Kidney (tissue), 14 donors: ENCODE data around the gene ADIRF. TPM values are rescaled to one million over a fixed set of nuclear protein-coding genes. Genes with fewer than 3 reads are reported as not detected.
A peak's percentile ranks its signal among the peaks of the same experiment; 100 is the strongest.

Experiments used
- DNase-seq, 5 donors: peaks; one replicate each; pipeline ENCODE4 v3.0.0-alpha.2; 2013 to 2020
- FAIRE-seq: peaks from 2 replicates; lab custom pipeline; 2012; peaks lifted over from hg19 to GRCh38; lab: Jason Lieb, UNC
- H3K27ac ChIP-seq, 2 donors: one replicate each; pipeline ENCODE4 v1.7.0; 2013; ENCODE audit warnings: low read depth in 2 of 2, low read length in 2 of 2, inconsistent platforms in 1 of 2
- H3K27me3 ChIP-seq: one replicate; pipeline ENCODE4 v1.7.1; 2013; ENCODE audit warnings: low read length, inconsistent platforms; ENCODE audit not compliant: control insufficient read depth, insufficient read depth
- H3K36me3 ChIP-seq, 3 donors: one replicate each; pipeline versions ENCODE4 v1.7.0 to v1.7.1; 2013; ENCODE audit warnings: low read length in 3 of 3, control low read depth in 1 of 3, inconsistent platforms in 1 of 3; ENCODE audit not compliant: insufficient read depth in 3 of 3, control insufficient read depth in 2 of 3
- H3K4me1 ChIP-seq, 3 donors: one replicate each; pipeline versions ENCODE4 v1.7.0 to v1.7.1; 2013; ENCODE audit warnings: low read length in 3 of 3, inconsistent platforms in 1 of 3, low read depth in 1 of 3; ENCODE audit not compliant: control insufficient read depth in 2 of 3, insufficient read depth in 2 of 3
- H3K4me3 ChIP-seq, 3 donors: one replicate each; pipeline versions ENCODE4 v1.7.0 to v1.8.1; 2013; ENCODE audit warnings: low read length in 3 of 3, control low read depth in 1 of 3, inconsistent platforms in 1 of 3
- H3K9ac ChIP-seq, 3 donors: one replicate each; pipeline versions ENCODE4 v1.7.0 to v1.7.1; 2013; ENCODE audit warnings: low read length in 3 of 3, control low read depth in 1 of 3, inconsistent platforms in 1 of 3
- H3K9me3 ChIP-seq, 3 donors: one replicate each; pipeline versions ENCODE4 v1.7.0 to v1.7.1; 2013; ENCODE audit warnings: low read length in 3 of 3, control low read depth in 1 of 3, inconsistent platforms in 1 of 3; ENCODE audit not compliant: control insufficient read depth in 2 of 3, insufficient read depth in 1 of 3
- intact Hi-C: fragments of 100-400 bp; cut with DNase I; formaldehyde crosslinking; loops from one replicate; pipeline ENCODE4 v1.11.1; 2022
- polyA plus RNA-seq: library from polyadenylated mRNA; stranded (reverse); fragments of 350-450 nt; fragmentation: Illumina TruSeq; extraction: RNeasy Lipid Tissue Mini Kit (QIAGEN cat#74804); gene quantifications from one replicate; pipeline ENCODE4 v1.2.3, GENCODE V29; 2014; ENCODE audit warnings: low read depth, low replicate concordance; ENCODE audit not compliant: insufficient read depth
- total RNA-seq: library from RNA; stranded (reverse); fragmentation: NEBNext Ultra II Directional; extraction: Animal tissue kit (Norgen Biotek cat#: 25700); gene quantifications from one replicate; pipeline ENCODE4 v1.2.1, GENCODE V29; 2021
- TF ChIP-seq, protein P1 (sequence below): IDR thresholded peaks from 3 replicates; pipeline ENCODE4 v1.5.1; 2012; ENCODE audit warnings: mild to moderate bottlenecking, moderate library complexity, borderline replicate concordance; ENCODE audit not compliant: insufficient read depth; ENCODE audit errors: extremely low read depth
- donor health status: control.
- donor health status: control.
- donor health status: control.
- donor health status: control.
- donor health status: control.
- donor health status: DM: yes; HTN: yes; CAD: no.
- donor health status: Normal renal cell carcinoma (clear cell type).

The ADIRF gene
- total and polyA plus RNA-seq, 2 donors from 2014 or later = 357 to 897 TPM

DNA sequence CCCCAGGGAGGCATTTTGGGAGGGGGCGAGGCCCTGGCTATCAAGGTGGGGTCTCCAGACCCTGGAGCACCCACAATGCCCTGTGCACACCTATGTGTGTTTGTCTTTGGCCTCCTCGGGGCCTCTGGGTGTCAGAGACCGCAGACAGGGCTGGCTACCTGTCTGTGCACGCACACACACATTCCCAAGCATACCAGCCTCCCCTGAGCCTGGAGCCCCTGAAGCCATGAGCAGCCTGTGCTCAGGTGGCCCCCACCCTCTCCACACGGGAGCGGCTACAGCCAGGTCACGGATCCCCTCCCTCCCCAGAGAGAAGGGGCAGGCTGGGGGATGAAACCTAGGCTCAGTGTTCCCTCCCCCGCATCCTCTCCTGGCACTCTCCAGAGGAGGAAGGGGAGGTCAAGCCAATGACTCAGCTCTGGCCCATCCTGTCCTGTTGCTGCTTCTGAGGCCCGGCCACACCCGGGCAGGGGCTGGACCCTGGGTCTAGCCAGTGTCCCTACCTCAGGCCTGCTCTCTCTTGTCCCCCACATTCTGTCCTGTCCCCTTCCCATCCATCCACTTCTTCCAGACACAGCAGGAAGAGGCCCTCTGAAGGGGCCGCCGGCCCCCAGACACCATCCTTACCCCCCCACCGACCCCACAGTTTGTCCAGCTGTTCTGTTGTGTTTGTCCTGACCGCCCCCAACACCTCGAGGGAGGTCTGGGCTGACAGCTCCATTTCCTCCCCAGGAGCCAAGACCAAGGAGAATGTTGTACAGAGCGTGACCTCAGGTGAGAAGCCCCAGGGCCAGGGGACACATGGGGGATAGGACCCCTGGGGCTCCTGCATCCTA lies 9.2 kb upstream of the ADIRF start:
- Histone ChIP-seq H3K9me3 (no peaks in the 10 kb centered on the region), H3K27me3 (no peaks in the 10 kb centered on the region), H3K4me1 (peaks cover 0 to 35% (median 7%) of the 10 kb centered on the region in 3 donors), H3K36me3 (no peaks in the 10 kb centered on the region), H3K9ac (peak overlapping the region in 2 of 3 donors; percentile 32 to 40), H3K27ac (peak overlapping the region; percentile 67 to 83), H3K4me3 (peak overlapping the region in 1 of 3 donors; percentile 39)
- no peak for FAIRE-seq
- TF ChIP-seq, protein P1, sequence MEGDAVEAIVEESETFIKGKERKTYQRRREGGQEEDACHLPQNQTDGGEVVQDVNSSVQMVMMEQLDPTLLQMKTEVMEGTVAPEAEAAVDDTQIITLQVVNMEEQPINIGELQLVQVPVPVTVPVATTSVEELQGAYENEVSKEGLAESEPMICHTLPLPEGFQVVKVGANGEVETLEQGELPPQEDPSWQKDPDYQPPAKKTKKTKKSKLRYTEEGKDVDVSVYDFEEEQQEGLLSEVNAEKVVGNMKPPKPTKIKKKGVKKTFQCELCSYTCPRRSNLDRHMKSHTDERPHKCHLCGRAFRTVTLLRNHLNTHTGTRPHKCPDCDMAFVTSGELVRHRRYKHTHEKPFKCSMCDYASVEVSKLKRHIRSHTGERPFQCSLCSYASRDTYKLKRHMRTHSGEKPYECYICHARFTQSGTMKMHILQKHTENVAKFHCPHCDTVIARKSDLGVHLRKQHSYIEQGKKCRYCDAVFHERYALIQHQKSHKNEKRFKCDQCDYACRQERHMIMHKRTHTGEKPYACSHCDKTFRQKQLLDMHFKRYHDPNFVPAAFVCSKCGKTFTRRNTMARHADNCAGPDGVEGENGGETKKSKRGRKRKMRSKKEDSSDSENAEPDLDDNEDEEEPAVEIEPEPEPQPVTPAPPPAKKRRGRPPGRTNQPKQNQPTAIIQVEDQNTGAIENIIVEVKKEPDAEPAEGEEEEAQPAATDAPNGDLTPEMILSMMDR = no peak
- intact Hi-C loops = no loop called here
- DNase-seq = peak; percentile 76 to 85 (median 82)

DNA sequence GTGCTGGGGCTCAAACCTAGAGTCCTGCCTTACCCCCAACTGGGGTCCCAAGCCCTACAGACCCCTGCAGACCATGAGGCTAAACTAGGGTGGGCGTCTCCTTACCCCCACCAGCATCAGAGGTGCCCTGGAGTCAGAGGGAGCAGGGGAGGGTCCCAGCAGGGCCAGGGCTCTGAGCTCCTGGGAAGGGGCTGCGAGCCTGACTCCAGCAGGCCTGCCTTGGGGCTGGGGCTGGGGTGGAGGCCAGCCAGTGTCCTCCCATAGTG lies 8.6 kb upstream of the ADIRF start:
- Histone ChIP-seq H3K27me3 (no peaks in the 10 kb centered on the region), H3K9me3 (no peaks in the 10 kb centered on the region), H3K4me1 (peaks cover 0 to 30% (median 7%) of the 10 kb centered on the region in 3 donors), H3K36me3 (no peaks in the 10 kb centered on the region), H3K27ac (peak overlapping the region in 1 of 2 donors; percentile 78), H3K4me3 (no peak overlapping the region), H3K9ac (no peak overlapping the region)
- TF ChIP-seq, protein P1 = no peak
- no peak for DNase-seq
- no peak for FAIRE-seq
- intact Hi-C loops = no loop called here

DNA sequence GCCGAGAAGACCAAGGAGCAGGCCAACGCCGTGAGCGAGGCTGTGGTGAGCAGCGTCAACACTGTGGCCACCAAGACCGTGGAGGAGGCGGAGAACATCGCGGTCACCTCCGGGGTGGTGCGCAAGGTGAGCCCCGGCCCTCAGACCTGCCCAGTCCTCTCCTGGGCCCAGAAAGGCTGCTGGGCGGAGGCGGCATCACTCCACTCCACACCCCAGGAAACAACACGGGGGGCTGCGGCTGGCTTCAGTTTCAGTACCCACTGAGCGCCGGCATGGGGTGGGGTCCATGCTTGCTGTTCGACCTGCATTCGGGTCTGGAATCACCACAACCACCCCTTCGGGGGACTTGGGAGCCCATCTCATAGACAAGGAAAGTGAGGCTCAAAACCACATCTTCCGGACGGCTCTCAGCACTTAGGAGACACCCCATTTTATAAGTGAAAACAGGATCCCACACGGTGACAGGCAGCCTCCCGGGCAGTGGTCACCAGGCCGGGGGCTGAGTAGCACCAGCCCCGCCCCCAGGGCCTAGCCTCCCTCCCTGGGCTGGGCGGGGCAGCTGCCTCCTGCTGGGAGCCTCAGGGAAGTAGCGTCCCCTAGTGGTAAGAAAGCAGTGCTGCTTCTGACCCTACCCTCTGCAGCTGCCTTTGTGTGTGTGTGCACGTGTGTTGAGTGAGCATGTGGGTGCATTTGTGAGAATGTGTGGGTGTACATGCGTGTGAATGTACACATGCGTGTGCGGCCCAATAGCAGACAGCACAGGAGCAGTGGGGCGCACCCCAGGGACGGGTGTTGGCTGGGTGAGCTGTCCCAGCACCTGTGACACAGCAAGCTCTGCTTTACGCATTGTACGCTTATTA lies 8.0 kb upstream of the ADIRF start:
- Histone ChIP-seq H3K27ac (no peak overlapping the region), H3K4me3 (no peak overlapping the region)

More for the DNA sequence above, 8.0 kb upstream of the ADIRF start:
- DNase-seq (peak in 3 of 5 donors; percentile 70 to 76 (median 71)), FAIRE-seq (no peak)
- Histone ChIP-seq H3K27me3 (no peaks in the 10 kb centered on the region), H3K9ac (no peak overlapping the region), H3K9me3 (no peaks in the 10 kb centered on the region), H3K4me1 (peaks cover 0 to 24% (median 6%) of the 10 kb centered on the region in 3 donors), H3K36me3 (no peaks in the 10 kb centered on the region)
- intact Hi-C loops = no loop called here
- TF ChIP-seq, protein P1 = peak; percentile 83
